GM23338 (cell line): Measurements from ENCODE around the gene MLLT11. TPM values are rescaled to one million over a fixed set of nuclear protein-coding genes. Genes with fewer than 3 reads are reported as not detected.

Source experiments
- ATAC-seq: fragments of 200-7000 bp; cut with Tn5 transposase; 3 replicates; pipeline ENCODE4 v1.9.1; 2020
- DNase-seq: peaks from one replicate; pipeline ENCODE4 v3.0.0-alpha.2; 2015; ENCODE audit warnings: low spot score
- H2AFZ ChIP-seq: fragments of 200-600 bp; sonication (generic); 2 replicates; pipeline ENCODE4 v1.8.0; 2016; ENCODE audit warnings: antibody characterized with exemption, mild to moderate bottlenecking, moderate library complexity
- H3F3A ChIP-seq: fragments of 200-600 bp; sonication (generic); replicated peaks from 2 replicates; pipeline ENCODE4 v1.8.0; 2017; ENCODE audit warnings: antibody characterized with exemption, mixed run types, low read depth
- H3K27ac ChIP-seq: fragments of 200-600 bp; sonication (generic); 2 replicates; pipeline ENCODE4 v1.6.1; 2016; ENCODE audit warnings: low read depth
- H3K27me3 ChIP-seq: fragments of 200-600 bp; sonication (generic); 2 replicates; pipeline ENCODE4 v1.8.0; 2016; ENCODE audit warnings: mild to moderate bottlenecking, mixed run types, moderate library complexity; ENCODE audit not compliant: insufficient read depth
- H3K36me3 ChIP-seq: fragments of 200-600 bp; sonication (generic); 2 replicates; pipeline ENCODE4 v1.8.0; 2016; ENCODE audit warnings: mild to moderate bottlenecking; ENCODE audit not compliant: insufficient read depth
- H3K4me1 ChIP-seq: fragments of 200-600 bp; sonication (generic); 2 replicates; pipeline ENCODE4 v1.8.0; 2016; ENCODE audit warnings: mild to moderate bottlenecking, moderate library complexity; ENCODE audit not compliant: insufficient read depth
- H3K4me2 ChIP-seq: fragments of 200-600 bp; sonication (generic); 2 replicates; pipeline ENCODE4 v1.7.1; 2017; ENCODE audit warnings: mixed run types
- H3K4me3 ChIP-seq: fragments of 200-600 bp; sonication (generic); 2 replicates; pipeline ENCODE4 v1.6.1; 2016; ENCODE audit warnings: mixed run types
- H3K79me2 ChIP-seq: fragments of 200-600 bp; sonication (generic); replicated peaks from 2 replicates; pipeline ENCODE4 v1.8.0; 2017; ENCODE audit warnings: mild to moderate bottlenecking; ENCODE audit not compliant: insufficient read depth
- H3K9me2 ChIP-seq: fragments of 200-600 bp; sonication (generic); 2 replicates; pipeline ENCODE4 v1.8.0; 2017; ENCODE audit not compliant: insufficient read depth
- H4K20me1 ChIP-seq: fragments of 200-600 bp; sonication (generic); replicated peaks from 2 replicates; pipeline ENCODE4 v1.8.0; 2017; ENCODE audit warnings: mild to moderate bottlenecking; ENCODE audit not compliant: insufficient read depth
- H3K27ac Mint-ChIP-seq: 2 replicates; pipeline ENCODE4 v1.8.0; 2020; ENCODE audit warnings: inconsistent platforms, mild to moderate bottlenecking, moderate library complexity, mixed read lengths
- H3K27me3 Mint-ChIP-seq: 3 replicates; pipeline ENCODE4 v1.8.0; 2022; ENCODE audit warnings: low read depth, mild to moderate bottlenecking, moderate library complexity, mixed read lengths, inconsistent platforms; ENCODE audit not compliant: insufficient read depth, poor library complexity
- H3K36me3 Mint-ChIP-seq: 3 replicates; pipeline ENCODE4 v1.8.0; 2021; ENCODE audit warnings: low read depth, mild to moderate bottlenecking, inconsistent platforms, moderate library complexity, mixed read lengths
- H3K4me1 Mint-ChIP-seq: 3 replicates; pipeline ENCODE4 v1.8.0; 2020; ENCODE audit warnings: mild to moderate bottlenecking, inconsistent platforms, mixed read lengths
- H3K4me3 Mint-ChIP-seq: 3 replicates; pipeline ENCODE4 v1.8.0; 2021; ENCODE audit warnings: moderate library complexity, mild to moderate bottlenecking, inconsistent platforms, mixed read lengths
- H3K9me3 Mint-ChIP-seq: 3 replicates; pipeline ENCODE4 v1.8.0; 2020; ENCODE audit warnings: moderate library complexity, mild to moderate bottlenecking, inconsistent platforms, mixed read lengths
- CREB1 ChIP-seq: fragments of 250-450 bp; sonication (Bioruptor Pico); IDR thresholded peaks from 2 replicates; pipeline ENCODE4 v1.5.0; 2020; ENCODE audit warnings: low read depth, mild to moderate bottlenecking, moderate library complexity
- JUNB ChIP-seq: IDR thresholded peaks from one replicate; pipeline ENCODE4 v1.6.1; 2016; ENCODE audit warnings: antibody characterized with exemption; ENCODE audit not compliant: unreplicated experiment
- POLR2AphosphoS5 ChIP-seq: IDR thresholded peaks from 2 replicates; pipeline ENCODE4 v1.6.1; 2016; ENCODE audit warnings: antibody characterized with exemption, low read depth
- REST ChIP-seq: IDR thresholded peaks from one replicate; pipeline ENCODE4 v1.6.1; 2018; ENCODE audit warnings: antibody characterized with exemption; ENCODE audit not compliant: unreplicated experiment
- ZNF331 ChIP-seq: fragments of 250-450 bp; sonication (Bioruptor Pico); IDR thresholded peaks from 2 replicates; pipeline ENCODE4 v1.5.0; 2020; ENCODE audit warnings: low read depth, mild to moderate bottlenecking, moderate library complexity
- polyA plus RNA-seq: library from polyadenylated mRNA; unstranded; fragments of >200 nt; fragmentation: Nextera tagmentation; extraction: Ambion mirVana; gene quantifications from 2 replicates; pipeline ENCODE4 v1.2.1, GENCODE V29; 2016
- total RNA-seq: library from RNA; depleted of rRNA; stranded (reverse); fragments of >200 nt; shearing (Covaris generic); gene quantifications from 2 replicates; pipeline ENCODE4 v1.2.3, GENCODE V29; 2014

MLLT11 gene
- total and polyA plus RNA-seq, 2 experiments from 2014 or later: 10.6 to 22.6 TPM

- TF ChIP-seq REST: no peak
Observed at GRCh38 chr1:151039521-151039920, 20.7 kb upstream of the MLLT11 start (continued).

- no peaks in the 10 kb centered on the region for H3K9me2 ChIP-seq
- no peaks in the 10 kb centered on the region for H4K20me1 ChIP-seq
- H2AFZ ChIP-seq: no peak overlapping the region
- no peaks in the 10 kb centered on the region for H3K36me3 ChIP-seq
- H3K36me3 Mint-ChIP-seq: no peaks in the 10 kb centered on the region; the same call in 2 of the 3 replicates
- H3K27ac ChIP-seq: no peak overlapping the region
- no peaks in the 10 kb centered on the region for H3K9me3 Mint-ChIP-seq
- peaks cover 18% of the 10 kb centered on the region for H3K4me1 Mint-ChIP-seq
- peaks cover 21% of the 10 kb centered on the region for H3F3A ChIP-seq
- no peaks in the 10 kb centered on the region for H3K79me2 ChIP-seq
- H3K27me3 ChIP-seq: no peaks in the 10 kb centered on the region
- H3K4me1 ChIP-seq: peaks cover 15% of the 10 kb centered on the region
- TF ChIP-seq ZNF331 (CRISPR knock-in tag): no peak
- TF ChIP-seq JUNB: no peak
- peaks cover 6% of the 10 kb centered on the region for H3K27me3 Mint-ChIP-seq
- H3K27ac Mint-ChIP-seq: no peak overlapping the region
- H3K4me2 ChIP-seq: no peak overlapping the region
- no peak for ATAC-seq
- no peak for DNase-seq
- H3K4me3 Mint-ChIP-seq: no peak overlapping the region
- no peak overlapping the region for H3K4me3 ChIP-seq
Observed at GRCh38 chr1:151043163-151043562, 17.0 kb upstream of the MLLT11 start.

- Histone ChIP-seq H3K9me2 (no peaks in the 10 kb centered on the region), H3F3A (peaks cover 30% of the 10 kb centered on the region), H4K20me1 (peaks cover 3% of the 10 kb centered on the region), H3K27me3 (no peaks in the 10 kb centered on the region), H3K79me2 (no peaks in the 10 kb centered on the region), H2AFZ (peak within 1 kb of the TSS; percentile 96), H3K27ac (peak within 1 kb of the TSS; percentile 98), H3K4me3 (peak within 1 kb of the TSS; percentile 95), H3K4me2 (peak within 1 kb of the TSS; percentile 99), H3K4me1 (peaks cover 5% of the 10 kb centered on the region; the same call in 1 of the 2 replicates), H3K36me3 (peaks cover 16% of the 10 kb centered on the region)
- TF ChIP-seq CREB1 (CRISPR knock-in tag) (no peak), POLR2AphosphoS5 (peak; percentile 85)
- DNase-seq (peak; percentile 88), ATAC-seq (peak; percentile 84)
- H3K9me3 Mint-ChIP-seq: no peaks in the 10 kb centered on the region
- H3K4me3 Mint-ChIP-seq: peak within 1 kb of the TSS; percentile 94
- peaks cover 8% of the 10 kb centered on the region for H3K27me3 Mint-ChIP-seq
- H3K27ac Mint-ChIP-seq: peak within 1 kb of the TSS; percentile 96
- H3K36me3 Mint-ChIP-seq: peaks cover 16% of the 10 kb centered on the region
- H3K4me1 Mint-ChIP-seq: peaks cover 9% of the 10 kb centered on the region; the same call in 2 of the 3 replicates
Observed at GRCh38 chr1:151047591-151047924, 12.6 kb upstream of the MLLT11 start, which contains the start of gene C1orf56. TSS of gene C1orf56 (plus strand) at chr1:151047751. CDS start at chr1:151047848, 97 bp downstream.
